ENCODE data around the gene FGD5. TPM values are rescaled to one million over a fixed set of nuclear protein-coding genes. Genes with fewer than 3 reads are reported as not detected.

FGD5 gene
- total RNA-seq, 4 donors from 2014 or later: 9.1 to 75.0 (median 16.1) TPM

- TF ChIP-seq CTCF (IDR thresholded peaks at IDR 0.05): no peak
- DNase-seq (ENCODE audit: low spot score): no peak
- ATAC-seq (ENCODE audit: low FRiP score): no peak
Observed at GRCh38 chr3:14861446-14862302, 42.9 kb downstream of the FGD5 start.

GRCh38 chr3:14862303-14862660 lies 43.5 kb downstream of the FGD5 start:
- no peak for TF ChIP-seq CTCF (IDR thresholded peaks at IDR 0.05)
- DNase-seq (ENCODE audit: low spot score) (no peak), ATAC-seq (ENCODE audit: low FRiP score) (no peak)

- no peak for DNase-seq (ENCODE audit: low spot score)
- no peak for ATAC-seq (ENCODE audit: low FRiP score)
- TF ChIP-seq CTCF (IDR thresholded peaks at IDR 0.05): no peak
Observed at GRCh38 chr3:14862661-14863230, 44.0 kb downstream of the FGD5 start.

- ATAC-seq (ENCODE audit: low FRiP score): no peak
- no peak for DNase-seq (ENCODE audit: low spot score)
- no peak for TF ChIP-seq CTCF (IDR thresholded peaks at IDR 0.05)
Observed at GRCh38 chr3:14863333-14864100, 44.8 kb downstream of the FGD5 start.

GRCh38 chr3:14864131-14864530 lies 45.4 kb downstream of the FGD5 start:
- no peak for TF ChIP-seq CTCF (IDR thresholded peaks at IDR 0.05)
- DNase-seq (ENCODE audit: low spot score) (no peak), ATAC-seq (ENCODE audit: low FRiP score) (no peak)

GRCh38 chr3:14866627-14867026 lies 47.9 kb downstream of the FGD5 start:
- DNase-seq (ENCODE audit: low spot score) (no peak), ATAC-seq (ENCODE audit: low FRiP score) (no peak)
- TF ChIP-seq CTCF (IDR thresholded peaks at IDR 0.05): no peak
